ENCODE measurements around the gene GPBP1L1.
"Not testable (repeated sequence)": the region's sequence is repeated elsewhere in the genome, so short reads cannot be mapped to it uniquely, and the experiment has no call there.

Gene GPBP1L1, protein sequence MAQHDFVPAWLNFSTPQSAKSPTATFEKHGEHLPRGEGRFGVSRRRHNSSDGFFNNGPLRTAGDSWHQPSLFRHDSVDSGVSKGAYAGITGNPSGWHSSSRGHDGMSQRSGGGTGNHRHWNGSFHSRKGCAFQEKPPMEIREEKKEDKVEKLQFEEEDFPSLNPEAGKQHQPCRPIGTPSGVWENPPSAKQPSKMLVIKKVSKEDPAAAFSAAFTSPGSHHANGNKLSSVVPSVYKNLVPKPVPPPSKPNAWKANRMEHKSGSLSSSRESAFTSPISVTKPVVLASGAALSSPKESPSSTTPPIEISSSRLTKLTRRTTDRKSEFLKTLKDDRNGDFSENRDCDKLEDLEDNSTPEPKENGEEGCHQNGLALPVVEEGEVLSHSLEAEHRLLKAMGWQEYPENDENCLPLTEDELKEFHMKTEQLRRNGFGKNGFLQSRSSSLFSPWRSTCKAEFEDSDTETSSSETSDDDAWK

DNA sequence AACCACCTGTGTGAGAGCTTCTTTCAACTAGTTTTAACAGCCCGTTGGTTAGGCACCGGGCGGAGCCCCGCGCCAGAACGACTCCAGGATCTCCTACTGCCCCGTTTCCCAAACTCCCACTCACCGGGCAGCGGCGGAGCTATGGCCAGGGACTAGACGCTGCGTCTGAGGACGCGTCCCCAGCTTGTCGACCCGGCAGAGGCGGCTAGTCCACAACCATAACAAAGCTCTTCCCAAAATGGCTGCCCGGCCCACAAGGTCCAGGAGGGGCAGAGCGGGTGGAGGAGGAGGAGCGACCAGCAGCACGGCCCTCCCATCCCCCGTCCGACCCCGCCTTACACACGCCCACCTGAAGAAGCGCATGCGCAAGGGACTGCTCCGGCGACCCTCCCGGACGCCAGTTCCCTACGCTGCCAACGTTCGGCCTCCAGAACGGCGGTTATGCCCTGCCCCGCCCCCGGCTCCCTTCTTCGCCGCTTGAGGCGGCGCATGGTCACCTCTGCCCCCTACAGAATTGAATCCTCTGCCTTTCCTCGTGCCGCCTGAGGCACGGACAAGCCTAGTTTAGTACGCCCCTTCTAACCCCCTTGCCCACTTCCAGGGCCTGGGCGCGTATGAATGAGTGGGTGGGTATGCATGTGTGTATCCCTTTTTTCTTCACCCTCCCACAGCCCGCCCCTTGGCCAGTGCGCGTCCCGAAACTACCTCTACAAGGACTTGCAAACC, at the start of gene GPBP1L1:
TSS of gene GPBP1L1 (minus strand) at position 246 of the 726 bp plus-strand sequence. CDS start 27,446 bp downstream, outside the sequence.
- peak; percentile 97 for DNase-seq

DNA sequence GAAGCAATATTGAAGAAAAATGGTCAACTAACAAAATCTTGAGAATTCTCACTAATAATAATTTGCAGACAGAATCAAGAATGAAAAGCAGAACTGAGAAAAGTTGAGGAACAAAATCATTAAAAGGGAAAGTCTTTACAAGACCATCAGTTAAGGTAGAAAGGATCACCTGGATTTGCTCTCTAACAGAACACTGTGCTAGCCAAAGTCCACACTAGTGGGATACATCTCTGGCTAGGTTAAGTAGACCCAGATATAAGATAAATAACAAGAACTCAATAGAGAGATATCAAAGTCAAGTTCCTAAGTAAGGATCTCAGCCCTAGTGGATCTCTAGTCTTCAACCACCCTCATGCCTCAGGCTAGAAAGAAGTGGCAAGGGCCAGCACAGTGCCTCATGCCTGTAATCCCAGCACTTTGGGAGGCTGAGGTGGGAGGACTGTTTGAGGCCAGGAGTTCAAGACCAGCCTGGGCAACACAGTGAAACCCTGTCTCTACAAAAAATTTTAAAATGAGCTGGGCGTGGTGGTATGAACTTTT, 44.5 kb upstream of the GPBP1L1 start:
- no peak for DNase-seq

DNA sequence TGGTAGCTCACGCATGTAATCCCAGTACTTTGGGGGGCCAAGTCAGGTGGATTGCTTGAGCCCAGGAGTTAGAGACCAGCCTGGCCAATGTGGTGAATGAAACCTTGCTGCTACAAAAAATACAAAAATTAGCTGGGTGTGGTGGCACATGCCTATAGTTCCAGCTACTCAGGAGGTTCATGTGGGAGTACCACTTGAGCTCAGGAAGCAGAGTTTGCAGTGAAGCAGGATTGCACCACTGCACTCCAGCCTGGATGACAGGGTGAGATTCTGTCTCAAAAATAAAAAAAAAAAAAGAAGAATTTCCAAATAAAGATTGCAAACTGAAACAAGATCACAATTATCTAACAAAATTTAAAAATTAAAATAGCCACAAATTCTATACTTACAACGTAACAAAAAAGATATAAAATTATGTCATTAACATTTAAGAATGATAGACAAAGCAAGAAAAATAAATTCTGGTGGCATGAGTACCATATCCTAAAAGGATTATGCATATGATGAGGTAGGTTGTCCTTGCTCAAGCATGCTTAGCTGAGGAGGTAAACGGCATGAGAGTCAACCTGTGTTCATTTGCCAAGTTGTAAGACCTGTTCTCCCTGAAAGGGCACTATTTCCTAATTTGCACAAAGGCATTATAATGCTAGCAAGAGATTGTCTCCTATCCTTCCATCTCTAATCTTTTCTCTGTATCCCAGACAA, 43.9 kb upstream of the GPBP1L1 start:
- no peak for DNase-seq

DNA sequence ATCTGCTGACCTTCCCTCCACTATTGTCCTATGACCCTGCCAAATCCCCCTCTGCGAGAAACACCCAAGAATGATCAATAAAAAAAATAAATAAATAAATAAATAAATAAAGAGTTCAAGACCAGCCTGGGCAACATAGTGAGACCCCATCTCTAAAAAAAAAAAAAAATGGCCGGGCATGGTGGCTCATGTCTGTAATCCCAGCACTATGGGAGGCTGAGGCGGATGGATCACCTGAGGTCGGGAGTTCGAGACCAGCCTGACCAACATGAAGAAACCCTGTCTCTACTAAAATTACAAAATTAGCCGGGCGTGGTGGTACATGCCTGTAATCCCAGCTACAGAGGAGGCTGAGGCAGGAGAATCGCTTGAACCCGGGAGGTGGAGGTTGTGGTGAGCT, 39.7 kb upstream of the GPBP1L1 start:
- DNase-seq: not testable (repeated sequence)

DNA sequence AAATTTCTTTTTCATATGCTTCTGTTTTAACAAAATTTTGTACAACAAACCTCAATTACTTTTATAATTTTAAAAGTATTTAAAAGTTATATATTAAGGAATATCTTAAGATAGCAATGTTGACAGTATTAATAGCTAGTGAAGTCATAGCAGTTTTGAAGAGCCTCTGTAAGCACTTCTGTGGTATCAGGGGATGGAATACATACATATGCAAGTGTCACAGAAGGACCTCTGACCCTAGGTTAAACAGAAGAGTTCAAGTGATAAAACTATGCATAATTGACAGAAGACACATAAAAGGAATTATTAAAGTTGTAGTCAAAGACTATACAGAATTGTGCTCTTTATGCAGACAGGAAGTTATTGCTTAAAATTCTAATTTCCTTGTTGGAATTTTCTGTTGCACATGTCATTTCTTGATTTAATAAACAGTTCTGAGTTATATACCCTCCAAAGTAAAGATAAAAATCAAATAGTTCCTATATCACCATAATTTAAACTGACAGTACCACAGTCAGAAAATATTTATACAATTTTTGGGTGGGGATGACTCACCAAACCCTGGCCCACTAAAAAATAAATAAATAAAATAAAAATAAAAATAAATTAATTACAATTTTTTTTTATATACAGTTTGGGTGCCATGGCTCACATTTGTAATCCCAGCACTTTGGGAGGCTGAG, 37.1 kb upstream of the GPBP1L1 start:
- DNase-seq: no peak

DNA sequence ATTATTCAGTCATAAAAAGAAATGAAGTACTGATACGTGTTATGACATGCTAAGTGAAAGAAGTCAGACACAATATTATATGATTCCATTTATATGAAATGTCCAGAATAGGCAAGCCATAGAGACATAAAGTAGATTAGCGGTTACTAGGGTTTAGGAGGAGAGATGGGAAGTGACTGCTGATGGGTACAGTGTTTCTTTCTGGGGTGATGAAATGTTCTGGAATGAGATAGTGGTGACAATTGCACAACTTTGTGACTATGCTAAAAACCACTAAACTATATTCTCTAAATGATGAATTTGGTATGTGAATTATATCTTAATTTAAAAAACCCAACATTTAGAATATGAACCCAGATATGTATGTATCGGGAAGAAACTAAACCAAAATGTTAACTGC, 36.5 kb upstream of the GPBP1L1 start:
- DNase-seq: no peak

DNA sequence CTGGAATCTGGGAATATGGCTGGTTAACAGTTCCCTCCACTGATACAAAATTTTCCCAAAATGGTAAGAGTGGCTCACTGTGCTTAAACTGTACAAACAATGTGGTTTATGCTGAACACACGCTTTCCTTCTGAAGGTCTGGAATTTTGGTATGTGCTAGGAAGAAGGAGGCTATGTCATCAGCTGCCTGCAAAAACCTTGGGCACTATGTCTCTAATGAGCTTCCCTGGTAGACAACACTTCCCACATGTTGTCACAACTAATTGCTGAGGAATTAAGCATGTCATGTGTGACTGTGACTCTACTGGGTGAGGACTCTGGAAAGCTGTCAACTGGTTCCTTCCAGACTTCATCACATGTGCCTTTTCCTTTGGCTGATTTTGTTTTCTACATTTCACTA, 34.9 kb upstream of the GPBP1L1 start:
- DNase-seq: no peak

DNA sequence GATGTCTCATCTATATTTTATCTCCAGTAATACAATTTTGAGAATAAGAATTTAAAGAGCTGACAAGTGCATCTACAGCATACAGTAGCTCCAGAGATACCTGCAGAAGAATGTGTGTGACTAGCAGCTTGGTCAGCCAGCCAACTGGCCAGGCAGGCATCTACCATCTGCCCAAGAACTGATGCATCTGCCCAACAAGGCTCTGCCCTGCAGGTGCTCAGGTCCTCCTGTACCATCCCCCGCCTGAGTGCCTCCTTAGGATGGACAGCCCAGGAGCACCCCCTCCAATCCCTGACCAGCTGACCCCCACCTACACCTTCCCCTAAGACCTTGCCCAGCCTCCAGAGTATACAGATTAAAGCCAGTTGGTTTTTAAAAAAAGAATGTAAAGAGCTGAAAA, 32.0 kb upstream of the GPBP1L1 start:
- no peak for DNase-seq

DNA sequence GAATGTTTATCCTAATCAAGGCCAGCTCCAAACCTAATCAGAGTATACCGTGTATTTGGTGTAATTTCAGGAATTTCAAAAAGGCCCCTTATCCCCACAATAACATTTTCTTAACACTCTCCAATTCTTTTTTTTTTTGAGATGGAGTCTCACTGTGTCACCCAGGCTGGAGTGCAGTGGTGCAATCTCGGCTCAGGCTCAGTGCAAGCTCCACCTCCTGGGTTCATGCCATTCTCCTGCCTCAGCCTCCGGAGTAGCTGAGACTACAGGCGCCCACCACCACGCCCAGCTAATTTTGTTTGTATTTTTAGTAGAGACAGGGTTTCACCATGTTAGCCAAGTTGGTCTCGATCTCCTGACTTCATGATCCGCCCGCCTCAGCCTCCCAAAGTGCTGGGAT, 31.1 kb upstream of the GPBP1L1 start:
- not testable (repeated sequence) for DNase-seq

DNA sequence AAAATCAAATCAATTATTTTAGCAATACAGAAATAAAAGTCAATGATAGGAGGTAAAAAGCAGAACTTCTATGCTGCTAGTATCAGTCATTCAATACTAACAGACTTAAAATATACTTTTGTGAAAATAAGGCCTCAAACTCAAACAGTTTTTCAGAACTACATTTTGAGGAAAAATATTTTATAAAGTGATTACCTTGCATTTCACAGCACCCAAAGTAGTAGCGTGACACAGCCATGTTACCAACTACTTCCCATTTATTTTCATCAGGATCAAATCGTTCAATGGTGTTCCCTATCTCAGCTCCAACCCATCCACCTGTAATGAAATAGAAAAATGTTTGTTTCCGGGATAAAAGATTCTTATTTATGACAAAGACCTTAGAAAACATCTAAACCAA, 30.4 kb upstream of the GPBP1L1 start:
- no peak for DNase-seq

DNA sequence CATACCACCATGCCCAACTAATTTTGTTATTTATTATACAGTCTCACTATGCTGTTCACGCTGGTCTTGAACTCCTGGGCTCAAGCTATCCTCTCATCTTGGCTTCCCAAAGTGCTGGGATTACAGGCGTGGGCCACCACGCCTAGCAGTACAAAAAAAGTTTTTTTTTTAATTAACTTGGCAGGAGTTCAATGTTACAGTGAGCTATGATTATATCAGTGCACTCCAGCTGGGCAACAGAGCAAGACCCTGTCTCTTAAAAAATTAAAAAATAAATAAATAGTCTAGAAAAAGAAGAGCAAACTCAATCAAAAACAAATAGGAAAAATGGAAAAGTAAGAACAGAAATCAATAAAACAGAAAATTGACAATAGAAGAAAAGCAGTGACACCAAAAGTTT, 27.4 kb upstream of the GPBP1L1 start:
- DNase-seq: no peak

DNA sequence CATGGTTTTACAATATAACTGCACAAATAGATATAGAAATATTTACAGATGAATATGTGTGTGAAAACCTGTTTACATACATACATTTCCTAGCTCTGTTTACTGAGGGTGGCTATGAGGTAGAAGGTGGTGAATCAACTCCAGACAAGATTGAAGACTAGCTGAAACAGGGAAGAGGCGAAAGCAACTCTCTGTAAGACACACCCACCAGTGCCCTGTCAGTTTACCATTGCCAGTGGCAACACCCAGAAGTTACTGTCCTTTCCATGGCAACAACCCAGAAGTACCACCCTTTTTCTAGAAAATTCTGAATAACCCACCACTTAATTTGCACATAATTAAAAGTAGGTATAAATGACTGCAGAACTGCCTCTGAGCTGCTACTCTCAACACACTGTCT, 18.3 kb upstream of the GPBP1L1 start:
- no peak for DNase-seq

DNA sequence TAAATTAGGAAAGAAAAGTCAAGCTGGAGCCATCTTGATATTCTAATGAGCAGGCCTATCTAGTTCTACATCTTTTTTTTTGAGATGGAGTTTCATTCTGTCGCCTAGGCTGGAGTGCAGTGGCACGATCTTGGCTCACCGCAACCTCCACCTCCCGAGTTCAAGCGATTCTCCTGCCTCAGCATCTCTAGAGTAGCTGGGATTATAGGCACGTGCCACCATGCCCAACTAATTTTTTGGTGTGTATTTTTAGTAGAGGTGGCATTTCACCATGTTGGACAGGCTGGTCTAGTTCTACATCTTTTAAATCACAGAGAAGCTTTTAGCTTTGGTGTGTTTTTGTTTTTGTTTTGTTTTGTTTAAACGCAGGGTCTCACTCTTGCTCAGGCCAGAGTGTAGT, 8.5 kb upstream of the GPBP1L1 start:
- no peak for DNase-seq

DNA sequence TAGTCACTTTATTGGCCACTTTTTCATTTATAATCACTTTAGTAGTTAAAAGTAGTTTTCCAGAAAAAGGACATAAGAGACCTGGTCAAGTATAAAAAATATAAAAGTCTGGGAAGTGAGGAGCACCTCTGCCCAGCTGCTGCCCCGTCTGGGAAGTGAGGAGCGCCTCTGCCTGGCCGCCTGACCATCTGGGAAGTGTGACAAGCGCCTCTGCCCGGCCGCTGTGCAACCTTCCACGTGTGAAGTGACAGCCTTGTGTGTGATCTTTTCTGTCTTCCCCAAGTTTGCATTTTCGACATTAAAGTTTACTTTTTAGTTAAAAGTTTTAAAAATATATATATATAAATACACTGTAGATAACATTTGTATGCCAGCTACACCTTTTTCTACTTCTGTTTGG, 7.5 kb upstream of the GPBP1L1 start:
- not testable (repeated sequence) for DNase-seq

DNA sequence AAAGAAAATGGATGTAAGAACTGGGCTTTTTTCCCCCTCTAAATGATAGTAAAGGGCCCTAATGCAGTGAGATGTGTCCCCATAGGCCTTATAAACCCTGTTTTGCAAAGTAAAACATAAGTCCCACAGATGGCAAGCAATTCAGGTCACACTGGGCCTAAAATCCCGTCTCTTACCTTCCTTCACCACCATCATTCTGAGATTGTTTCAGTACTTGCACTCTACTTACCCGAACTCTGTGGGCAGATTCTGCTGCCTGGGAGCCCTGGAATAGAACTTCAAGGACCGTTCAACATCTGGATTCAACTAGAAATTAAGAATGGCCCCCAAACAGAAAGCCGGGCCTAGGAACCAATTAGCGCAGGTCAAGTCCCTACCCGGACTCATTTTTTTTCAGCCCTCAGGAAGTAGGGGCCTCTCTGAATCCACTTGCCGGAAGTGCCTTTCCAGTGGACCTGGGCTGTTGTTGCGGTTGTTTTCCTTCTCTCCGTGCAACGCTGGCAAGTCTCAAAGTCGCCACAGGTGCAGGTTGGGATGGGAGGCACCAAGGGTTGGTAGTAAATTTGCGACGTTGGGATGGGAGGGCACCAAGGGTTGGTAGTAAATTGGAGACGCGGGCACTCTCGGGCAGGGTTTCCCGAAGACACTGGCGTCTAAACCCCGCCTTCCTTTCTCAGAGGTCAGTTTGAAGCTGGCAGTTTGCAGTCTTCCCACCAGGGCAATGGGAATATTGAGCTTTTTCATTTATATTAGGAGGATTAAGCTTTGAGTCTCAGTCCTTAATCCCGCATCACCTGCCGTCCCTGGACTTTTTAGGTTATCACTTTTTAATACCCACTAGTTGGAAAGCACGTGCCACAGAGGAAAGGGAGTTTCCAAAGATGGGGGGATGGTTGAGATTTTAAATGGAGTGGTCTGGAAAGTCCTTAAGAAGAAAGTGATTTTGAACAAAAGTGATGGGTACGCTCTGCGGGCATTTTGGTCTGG, 1.7 kb upstream of the GPBP1L1 start, which contains the start of gene TMEM69:
TSS of gene TMEM69 (plus strand) at position 428 of the 987 bp plus-strand sequence. CDS start 2,888 bp downstream, outside the sequence.
- DNase-seq: peak; percentile 67

DNA sequence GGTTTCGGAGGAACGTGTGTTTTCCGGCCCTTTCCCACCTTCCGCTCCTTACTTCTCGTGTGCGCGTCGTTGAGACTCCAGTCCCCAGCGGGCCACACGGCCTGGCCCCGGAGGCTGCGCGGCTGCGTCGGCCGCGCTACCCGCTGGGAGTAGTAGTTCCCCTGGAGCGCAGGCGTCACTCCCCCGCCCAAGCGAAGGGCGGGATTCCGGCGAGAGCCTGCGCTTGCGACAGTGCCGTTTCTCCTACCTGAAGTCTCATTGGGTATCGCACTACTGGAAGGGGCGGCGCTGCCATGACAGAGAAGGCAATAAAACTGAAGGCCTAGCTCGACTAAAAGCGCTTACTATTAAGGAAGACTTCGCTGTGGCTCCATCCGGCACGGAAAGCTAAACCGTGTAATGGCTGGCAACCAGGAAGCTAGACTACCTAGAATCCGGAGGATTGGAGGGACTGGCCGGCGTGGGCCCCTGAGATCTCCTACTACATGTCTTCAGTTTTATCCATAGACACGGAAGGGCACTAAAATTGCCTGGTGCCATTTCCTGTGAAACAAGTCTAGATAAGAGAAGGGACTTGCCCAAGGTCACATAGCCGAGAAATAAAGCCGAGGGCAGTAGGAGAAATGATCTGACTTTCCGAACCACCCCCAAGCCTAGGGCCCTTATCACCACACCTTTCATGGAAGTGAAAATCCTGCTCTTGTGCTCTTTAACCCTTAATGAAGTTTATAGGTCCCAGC, 851 bp upstream of the GPBP1L1 start:
- peak; percentile 95 for DNase-seq

DNA sequence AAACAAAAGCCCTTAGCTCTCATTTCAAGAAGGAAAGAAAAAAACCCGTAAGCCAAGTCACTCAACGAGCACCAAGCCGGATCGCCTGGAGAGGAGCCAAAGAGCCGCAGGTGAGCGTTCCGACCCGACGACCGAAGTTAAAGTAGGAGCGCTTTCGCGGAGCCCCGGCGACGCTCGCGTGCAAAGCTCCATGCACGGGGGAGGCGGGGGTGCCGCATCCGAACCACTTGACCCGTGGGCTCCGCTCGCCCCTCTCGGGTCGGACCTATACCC, 382 bp downstream of the GPBP1L1 start:
- peak; percentile 61 for DNase-seq

DNA sequence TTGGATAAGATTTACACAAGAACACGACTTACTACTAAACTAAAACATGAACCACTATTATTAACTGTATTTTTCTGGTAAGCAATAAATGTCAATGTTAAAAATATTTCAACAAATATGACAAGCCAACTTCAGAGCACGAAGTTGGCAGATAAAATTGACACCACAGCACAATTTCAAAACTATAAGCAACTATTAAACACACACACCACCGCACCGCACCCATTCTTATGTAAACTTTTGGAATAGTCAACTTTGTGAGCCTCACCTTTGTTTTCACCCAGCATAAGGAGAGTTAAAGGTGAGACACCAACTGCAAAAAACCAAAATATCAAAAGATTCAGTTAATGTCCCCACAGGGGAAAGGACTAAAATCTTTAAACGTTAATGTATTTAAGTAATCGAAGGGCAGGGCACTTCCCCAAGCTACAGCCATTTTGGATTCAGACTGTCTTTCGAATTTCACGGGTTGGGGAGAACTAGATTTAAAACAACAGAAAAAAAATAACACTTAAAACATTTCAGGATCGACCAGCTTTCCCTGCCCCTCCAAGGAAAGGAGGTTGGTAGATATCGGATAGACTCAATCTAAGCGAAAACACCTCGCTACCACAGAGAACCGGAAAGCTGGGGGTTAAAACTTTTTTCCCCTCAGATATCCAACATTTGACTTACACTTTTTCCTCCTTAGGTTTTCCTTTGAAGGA, 872 bp downstream of the GPBP1L1 start:
- no peak for DNase-seq

DNA sequence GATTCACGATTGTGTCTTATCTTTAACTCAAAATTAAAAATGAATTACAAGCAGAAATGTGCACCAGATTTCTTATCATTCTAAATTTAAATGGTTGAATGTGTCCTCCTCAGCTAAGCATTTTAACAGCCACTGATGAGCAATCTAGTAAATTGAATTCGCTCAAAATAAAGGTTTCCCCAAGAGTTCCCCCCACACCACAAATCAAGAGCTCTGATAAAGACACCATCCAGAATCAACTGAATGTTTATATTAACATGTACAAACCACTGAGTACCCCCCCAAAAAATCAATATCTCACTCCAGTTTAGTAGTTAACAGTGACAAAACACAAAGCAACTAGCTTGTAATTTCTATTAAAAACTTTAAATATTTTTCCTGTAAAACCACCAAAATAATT, 1.9 kb downstream of the GPBP1L1 start:
- no peak for DNase-seq

DNA sequence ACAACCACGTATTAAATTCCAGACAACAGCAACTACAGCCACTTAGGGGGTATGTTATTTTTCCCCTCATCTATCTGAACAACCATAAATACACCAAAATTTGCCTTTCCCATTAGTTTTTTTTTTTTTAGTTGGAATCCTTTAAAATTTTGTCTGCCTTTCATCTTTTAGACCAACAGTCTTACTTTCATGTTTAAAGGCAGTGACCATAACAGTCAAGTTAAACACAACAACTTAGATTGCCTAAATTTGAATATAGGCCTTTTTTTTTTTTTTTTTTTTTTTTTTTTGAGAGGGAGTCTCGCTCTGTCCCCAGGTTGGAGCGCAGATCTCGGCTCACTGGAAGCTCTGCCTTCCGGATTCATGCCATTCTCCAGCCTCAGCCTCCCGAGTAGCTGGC, 3.4 kb downstream of the GPBP1L1 start:
- DNase-seq: no peak

Data from activated CD8-positive, alpha-beta memory T cell treated with anti-CD3 and anti-CD28 coated beads, Interleukin-2, amount 50 U/mL, for 4 hours (primary cell).